Measurements from ENCODE around the gene PRELID2. TPM values are rescaled to one million over a fixed set of nuclear protein-coding genes. Genes with fewer than 3 reads are reported as not detected.

Gene PRELID2
- total RNA-seq, 4 donors from 2014 or later: 1.1 to 6.7 (median 1.2) TPM; not detected in 1

DNA sequence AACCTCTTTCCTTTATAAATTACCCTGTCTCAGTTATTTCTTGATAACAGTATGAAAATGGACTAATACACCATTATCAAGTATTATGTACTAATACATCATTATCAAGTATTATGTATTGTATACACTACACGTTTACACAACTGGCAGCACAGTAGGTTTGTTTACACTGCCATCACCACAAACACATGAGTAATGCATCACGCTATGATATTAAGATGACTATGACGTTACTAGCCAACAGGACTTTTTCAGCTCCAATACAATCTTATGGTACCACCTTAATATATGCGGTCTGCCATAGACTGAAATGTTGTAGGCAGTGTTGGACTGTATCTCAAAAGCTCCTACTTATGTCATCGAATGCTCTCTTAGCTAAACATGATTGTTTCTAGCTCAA is 28.2 kb downstream of the PRELID2 start:
- in situ Hi-C loops (cut with MboI; ENCODE audit: low sequenced_read_pairs in 4 of 4): no loop called here
- no peak for TF ChIP-seq POLR2A (IDR thresholded peaks at IDR 0.05)
- TF ChIP-seq, protein P1, sequence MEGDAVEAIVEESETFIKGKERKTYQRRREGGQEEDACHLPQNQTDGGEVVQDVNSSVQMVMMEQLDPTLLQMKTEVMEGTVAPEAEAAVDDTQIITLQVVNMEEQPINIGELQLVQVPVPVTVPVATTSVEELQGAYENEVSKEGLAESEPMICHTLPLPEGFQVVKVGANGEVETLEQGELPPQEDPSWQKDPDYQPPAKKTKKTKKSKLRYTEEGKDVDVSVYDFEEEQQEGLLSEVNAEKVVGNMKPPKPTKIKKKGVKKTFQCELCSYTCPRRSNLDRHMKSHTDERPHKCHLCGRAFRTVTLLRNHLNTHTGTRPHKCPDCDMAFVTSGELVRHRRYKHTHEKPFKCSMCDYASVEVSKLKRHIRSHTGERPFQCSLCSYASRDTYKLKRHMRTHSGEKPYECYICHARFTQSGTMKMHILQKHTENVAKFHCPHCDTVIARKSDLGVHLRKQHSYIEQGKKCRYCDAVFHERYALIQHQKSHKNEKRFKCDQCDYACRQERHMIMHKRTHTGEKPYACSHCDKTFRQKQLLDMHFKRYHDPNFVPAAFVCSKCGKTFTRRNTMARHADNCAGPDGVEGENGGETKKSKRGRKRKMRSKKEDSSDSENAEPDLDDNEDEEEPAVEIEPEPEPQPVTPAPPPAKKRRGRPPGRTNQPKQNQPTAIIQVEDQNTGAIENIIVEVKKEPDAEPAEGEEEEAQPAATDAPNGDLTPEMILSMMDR (IDR thresholded peaks at IDR 0.05 in 4 of 5, conservative IDR thresholded peaks at IDR 0.05 in 1 of 5): no peak
- intact Hi-C loops (cut with DNase I; ENCODE audit: low total_unique reads): no loop called here
- Histone ChIP-seq H3K9me3 (no peaks in the 10 kb centered on the region), H3K27ac (no peak overlapping the region), H3K4me3 (no peak overlapping the region), H3K36me3 (no peaks in the 10 kb centered on the region), H3K27me3 (no peaks in the 10 kb centered on the region), H3K4me1 (no peaks in the 10 kb centered on the region)
- ATAC-seq: no peak
- no peak for DNase-seq

DNA sequence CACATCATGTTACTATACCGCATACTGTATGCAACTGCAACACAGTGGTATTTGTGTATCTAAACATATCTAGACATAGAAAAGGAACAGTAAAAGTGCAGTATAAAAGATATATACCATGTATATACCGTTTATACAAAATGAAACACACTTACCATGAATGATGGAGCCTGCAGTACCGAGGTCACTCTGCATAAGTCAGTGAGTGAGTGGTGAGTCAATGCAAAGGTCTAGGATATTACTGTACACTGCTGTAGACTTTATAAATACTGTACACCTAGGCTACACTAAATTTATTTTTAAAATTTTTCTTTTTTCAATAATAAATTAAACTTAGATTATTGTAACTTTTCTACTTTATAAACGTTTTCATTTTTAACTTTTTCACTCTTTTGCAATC is 29.3 kb downstream of the PRELID2 start:
- ATAC-seq: no peak
- DNase-seq: no peak
- TF ChIP-seq, protein P1 (IDR thresholded peaks at IDR 0.05 in 4 of 5, conservative IDR thresholded peaks at IDR 0.05 in 1 of 5): no peak
- no peak for TF ChIP-seq POLR2A (IDR thresholded peaks at IDR 0.05)
- Histone ChIP-seq H3K27ac (no peak overlapping the region), H3K4me1 (no peaks in the 10 kb centered on the region), H3K9me3 (no peaks in the 10 kb centered on the region), H3K4me3 (no peak overlapping the region), H3K36me3 (no peaks in the 10 kb centered on the region), H3K27me3 (no peaks in the 10 kb centered on the region)
- intact Hi-C loops (cut with DNase I; ENCODE audit: low total_unique reads) (no loop called here), in situ Hi-C loops (cut with MboI; ENCODE audit: low sequenced_read_pairs in 4 of 4) (no loop called here)

DNA sequence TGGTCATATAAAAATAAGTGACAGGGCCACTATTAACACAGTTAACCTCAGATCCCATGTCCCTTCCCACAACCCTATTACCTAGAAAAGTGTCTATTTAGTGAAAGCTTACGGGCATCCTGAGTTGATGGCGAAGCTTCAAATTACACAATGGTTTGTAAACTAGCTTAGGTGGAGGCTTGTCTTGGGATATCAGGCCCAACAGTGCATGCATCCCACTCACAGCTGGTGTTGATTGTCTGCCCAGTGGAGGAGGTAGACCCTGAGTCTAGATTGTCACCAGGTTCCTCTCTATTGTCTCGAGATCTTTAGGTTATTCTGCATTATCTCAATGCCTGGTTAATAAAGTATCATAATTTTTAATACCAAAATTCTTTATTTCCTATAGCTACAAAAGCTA is 30.4 kb downstream of the PRELID2 start:
- in situ Hi-C loops (cut with MboI; ENCODE audit: low sequenced_read_pairs in 4 of 4) (no loop called here), intact Hi-C loops (cut with DNase I; ENCODE audit: low total_unique reads) (no loop called here)
- Histone ChIP-seq H3K27me3 (no peaks in the 10 kb centered on the region), H3K27ac (no peak overlapping the region), H3K4me3 (no peak overlapping the region), H3K9me3 (no peaks in the 10 kb centered on the region), H3K4me1 (no peaks in the 10 kb centered on the region), H3K36me3 (no peaks in the 10 kb centered on the region)
- DNase-seq: no peak
- ATAC-seq: no peak
- TF ChIP-seq POLR2A (IDR thresholded peaks at IDR 0.05): no peak
- TF ChIP-seq, protein P1 (IDR thresholded peaks at IDR 0.05 in 4 of 5, conservative IDR thresholded peaks at IDR 0.05 in 1 of 5): no peak

DNA sequence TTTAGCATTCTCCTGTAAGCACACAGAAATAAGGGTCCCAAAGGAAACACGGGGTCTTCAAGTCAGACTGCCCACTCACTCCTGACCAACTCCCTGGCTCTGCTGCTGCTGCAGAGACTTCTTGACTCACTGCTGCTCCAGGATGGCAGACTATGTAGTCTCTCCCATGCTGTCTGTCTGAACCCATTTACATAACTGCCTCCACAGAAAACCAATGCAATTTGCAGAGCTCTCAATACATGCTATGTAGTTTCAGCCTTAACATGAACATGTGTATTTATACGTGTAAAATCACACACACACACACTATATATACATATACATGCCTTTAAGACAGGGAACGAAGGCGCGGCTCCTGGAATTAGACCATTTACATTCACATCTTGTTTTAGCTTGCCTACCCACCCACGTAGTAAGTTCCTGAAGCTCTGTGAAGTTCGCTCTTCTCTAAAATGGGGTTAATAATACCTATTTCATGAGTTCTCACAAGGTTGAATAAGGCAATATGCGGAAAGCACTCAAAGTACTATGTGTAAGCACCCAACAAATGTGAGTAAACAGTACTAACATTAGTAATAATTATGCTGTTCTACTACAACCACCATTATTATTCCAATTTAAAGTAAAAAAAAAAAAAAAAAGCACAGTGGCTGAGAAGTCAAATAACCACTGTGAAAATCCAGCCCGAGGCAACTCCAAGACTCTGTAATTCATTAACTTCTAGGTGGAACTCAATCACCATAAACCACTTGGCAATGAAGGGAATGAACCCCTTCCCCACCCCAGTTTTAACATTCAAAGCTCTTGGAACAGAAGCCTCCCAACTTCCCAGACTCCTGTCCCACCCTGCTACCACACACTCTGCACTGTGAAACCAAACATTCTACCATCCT is 31.8 kb downstream of the PRELID2 start:
- no peaks in the 10 kb centered on the region for H3K4me1 ChIP-seq
- H3K36me3 ChIP-seq: no peaks in the 10 kb centered on the region
- ATAC-seq (no peak), DNase-seq (no peak)
- intact Hi-C loops (cut with DNase I; ENCODE audit: low total_unique reads): no loop called here
- in situ Hi-C loops (cut with MboI; ENCODE audit: low sequenced_read_pairs in 4 of 4): no loop called here
- no peaks in the 10 kb centered on the region for H3K9me3 ChIP-seq
- H3K27me3 ChIP-seq: no peaks in the 10 kb centered on the region
- no peak for TF ChIP-seq POLR2A (IDR thresholded peaks at IDR 0.05)
- TF ChIP-seq, protein P1 (IDR thresholded peaks at IDR 0.05 in 4 of 5, conservative IDR thresholded peaks at IDR 0.05 in 1 of 5): no peak
- H3K27ac ChIP-seq: no peak overlapping the region
- no peak overlapping the region for H3K4me3 ChIP-seq
